ENCODE data around the gene CLIP2. TPM values are rescaled to one million over a fixed set of nuclear protein-coding genes. Genes with fewer than 3 reads are reported as not detected.

The CLIP2 gene
- total RNA-seq, 1 experiment from 2014 or later, result 21.6 TPM

DNA sequence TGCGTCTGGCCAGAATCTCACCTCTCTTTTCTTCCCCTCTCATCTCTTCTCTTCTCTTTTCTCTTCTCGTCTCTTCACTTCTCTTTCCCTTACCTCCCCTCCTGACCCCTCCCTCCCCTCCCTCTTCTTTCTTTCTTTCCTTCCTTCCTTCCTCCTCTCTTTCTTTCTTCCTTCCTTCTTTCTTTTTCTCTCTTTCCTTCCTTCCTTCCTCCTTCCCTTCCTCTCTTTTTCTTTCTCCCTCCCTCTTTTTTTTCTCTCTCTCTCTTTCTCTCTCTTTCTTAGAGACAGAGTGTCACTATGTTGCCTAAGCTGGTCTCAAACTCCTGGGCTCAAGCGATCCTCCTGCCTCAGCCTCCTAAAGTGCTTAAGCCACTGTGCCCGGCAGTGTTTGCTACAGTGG lies 159.9 kb downstream of the CLIP2 start:
- Histone ChIP-seq H3K79me1 (ENCODE audit: insufficient read depth, low read depth, low read length, poor library complexity, severe bottlenecking) (no peaks in the 10 kb centered on the region), H4K8ac (replicated peaks; ENCODE audit: insufficient read length, low read depth, low read length) (no peak overlapping the region), H4K91ac (ENCODE audit: insufficient read length, low read depth, low read length) (no peak overlapping the region), H3K79me2 (ENCODE audit: insufficient read depth, low read length) (no peaks in the 10 kb centered on the region), H4K20me1 (ENCODE audit: control insufficient read depth, insufficient read depth, insufficient read length) (no peaks in the 10 kb centered on the region), H3K18ac (ENCODE audit: insufficient read length, low read depth, low read length) (no peak overlapping the region), H3K4me2 (ENCODE audit: insufficient read depth, insufficient read length, low read length) (no peak overlapping the region), H2BK12ac (ENCODE audit: insufficient read length, low read depth, low read length) (no peak overlapping the region), H3K56ac (ENCODE audit: insufficient read length, low read depth, low read length) (no peak overlapping the region), H3K4ac (ENCODE audit: low read depth, low read length) (no peak overlapping the region), H3K4me1 (ENCODE audit: insufficient read depth, low read length) (no peaks in the 10 kb centered on the region; the same call in 1 of the 2 replicates), H3K14ac (ENCODE audit: insufficient read depth, low read length) (no peak overlapping the region), H3K23ac (ENCODE audit: insufficient read length, low read depth, low read length) (no peak overlapping the region), H2BK120ac (ENCODE audit: low read depth, low read length, poor library complexity, severe bottlenecking) (no peak overlapping the region), H2AK5ac (ENCODE audit: insufficient read length, low read length) (no peak overlapping the region), H2AFZ (ENCODE audit: low read length) (no peak overlapping the region), H3K9ac (ENCODE audit: extremely low read depth, insufficient read length, low read length) (no peak overlapping the region), H3K23me2 (ENCODE audit: insufficient read length, low read depth, low read length, poor library complexity, severe bottlenecking) (no peaks in the 10 kb centered on the region), H3K27ac (ENCODE audit: insufficient read length, low read depth, low read length) (no peak overlapping the region), H2BK20ac (ENCODE audit: low read depth, low read length, poor library complexity, severe bottlenecking) (no peak overlapping the region), H2BK15ac (ENCODE audit: low read depth, low read length) (no peak overlapping the region), H2BK5ac (ENCODE audit: insufficient read length, low read length) (no peak overlapping the region), H4K5ac (ENCODE audit: insufficient read length, low read depth, low read length) (no peak overlapping the region), H3K9me3 (ENCODE audit: control insufficient read depth, low read depth, low read length) (no peaks in the 10 kb centered on the region), H3T11ph (ENCODE audit: low read length) (no peak overlapping the region), H3K27me3 (ENCODE audit: insufficient read depth, low read length) (no peaks in the 10 kb centered on the region)
- TF ChIP-seq, protein P1, sequence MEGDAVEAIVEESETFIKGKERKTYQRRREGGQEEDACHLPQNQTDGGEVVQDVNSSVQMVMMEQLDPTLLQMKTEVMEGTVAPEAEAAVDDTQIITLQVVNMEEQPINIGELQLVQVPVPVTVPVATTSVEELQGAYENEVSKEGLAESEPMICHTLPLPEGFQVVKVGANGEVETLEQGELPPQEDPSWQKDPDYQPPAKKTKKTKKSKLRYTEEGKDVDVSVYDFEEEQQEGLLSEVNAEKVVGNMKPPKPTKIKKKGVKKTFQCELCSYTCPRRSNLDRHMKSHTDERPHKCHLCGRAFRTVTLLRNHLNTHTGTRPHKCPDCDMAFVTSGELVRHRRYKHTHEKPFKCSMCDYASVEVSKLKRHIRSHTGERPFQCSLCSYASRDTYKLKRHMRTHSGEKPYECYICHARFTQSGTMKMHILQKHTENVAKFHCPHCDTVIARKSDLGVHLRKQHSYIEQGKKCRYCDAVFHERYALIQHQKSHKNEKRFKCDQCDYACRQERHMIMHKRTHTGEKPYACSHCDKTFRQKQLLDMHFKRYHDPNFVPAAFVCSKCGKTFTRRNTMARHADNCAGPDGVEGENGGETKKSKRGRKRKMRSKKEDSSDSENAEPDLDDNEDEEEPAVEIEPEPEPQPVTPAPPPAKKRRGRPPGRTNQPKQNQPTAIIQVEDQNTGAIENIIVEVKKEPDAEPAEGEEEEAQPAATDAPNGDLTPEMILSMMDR (conservative IDR thresholded peaks at IDR 0.05), result no peak
- H3K36me3 Mint-ChIP-seq (ENCODE audit: insufficient read depth in 1 of 3, low read depth in 3 of 3), result no peaks in the 10 kb centered on the region; a peak in 1 of 7 replicates
- DNase-seq, result no peak
- peak overlapping the region in 1 of 3 experiments; percentile 92; a peak in 1 of 7 replicates for H3K27ac Mint-ChIP-seq
- no peak overlapping the region for H3K4me3 Mint-ChIP-seq
- peaks cover 6 to 7% of the 10 kb centered on the region in 2 experiments; a peak in 3 of 4 replicates for H3K4me1 Mint-ChIP-seq
- WGBS (ENCODE audit: extremely low coverage, insufficient read length, low lambda C conversion rate), result 100% methylated on average over 1 of the region's 4 CpGs
- H3K27me3 Mint-ChIP-seq (ENCODE audit: low read depth), result peaks cover 3% of the 10 kb centered on the region
- H3K9me3 Mint-ChIP-seq, result peaks cover 0 to 6% of the 10 kb centered on the region in 2 experiments; a peak in 3 of 5 replicates

Measured in H9 (cell line).